Brain microvascular endothelial cell (primary cell): ENCODE results near the gene RFTN1.

Experiments
- DNase-seq: peaks from one replicate; pipeline ENCODE4 v3.0.0-alpha.2; 2020
- H3K27ac ChIP-seq: fragments of 250-450 bp; sonication (Bioruptor Pico); 2 replicates; pipeline ENCODE4 v1.5.1; 2020; ENCODE audit warnings: mild to moderate bottlenecking, moderate library complexity
- H3K27me3 ChIP-seq: fragments of 250-450 bp; sonication (Bioruptor Pico); replicated peaks from 2 replicates; pipeline ENCODE4 v1.5.1; 2020; ENCODE audit warnings: mild to moderate bottlenecking
- H3K36me3 ChIP-seq: fragments of 250-450 bp; sonication (Bioruptor Pico); replicated peaks from 2 replicates; pipeline ENCODE4 v1.5.1; 2020; ENCODE audit warnings: mild to moderate bottlenecking
- H3K4me3 ChIP-seq: 2 replicates; pipeline ENCODE4 v1.5.1; 2011; ENCODE audit warnings: low read depth, mild to moderate bottlenecking, control low read depth, low read length, moderate library complexity
- CTCF ChIP-seq: IDR thresholded peaks from 2 replicates; pipeline ENCODE4 v1.5.1; 2011; ENCODE audit warnings: low read depth, mild to moderate bottlenecking, moderate library complexity, low read length, control low read depth, inconsistent platforms; ENCODE audit errors: missing control alignments
- in situ Hi-C: cut with HindIII; loops from 2 replicates; pipeline ENCODE4 v1.10.0; 2017; ENCODE audit warnings: low sequenced_read_pairs, low pct_ligation_motif_present

Gene RFTN1

DNA sequence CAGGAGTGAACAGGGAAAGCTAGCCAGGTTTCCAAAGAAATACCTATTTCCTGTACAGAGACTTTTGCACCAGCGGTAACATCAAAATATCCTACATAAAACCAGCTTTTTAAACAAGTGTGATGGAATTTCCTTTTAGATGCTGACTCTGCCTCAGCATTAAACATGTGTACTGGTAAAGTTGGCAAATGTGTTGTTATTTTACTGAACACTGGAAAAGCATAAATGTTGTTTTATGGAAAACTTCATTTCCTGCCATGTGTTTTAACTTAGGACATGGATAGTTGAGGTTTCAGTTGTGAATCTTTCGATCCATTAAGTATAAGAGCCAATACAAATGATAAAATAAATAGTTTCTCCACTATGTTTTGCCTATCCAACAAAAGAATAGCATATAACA, 232.8 kb downstream of the RFTN1 start:
- no peak overlapping the region for H3K27ac ChIP-seq

GRCh38 chr3:16279010-16279801, 234.3 kb downstream of the RFTN1 start:
- no peak overlapping the region for H3K27ac ChIP-seq
- H3K36me3 ChIP-seq: no peaks in the 10 kb centered on the region
- in situ Hi-C loops: loop anchor here (10.0 kb wide), 1 partner anchor 266 kb away; no protein-coding TSS in a partner anchor
- DNase-seq: no peak
- H3K27me3 ChIP-seq: no peaks in the 10 kb centered on the region
- no peak overlapping the region for H3K4me3 ChIP-seq
- no peak for TF ChIP-seq CTCF

More for the DNA sequence above, 232.8 kb downstream of the RFTN1 start:
- no peaks in the 10 kb centered on the region for H3K36me3 ChIP-seq
- no peak for TF ChIP-seq CTCF
- H3K27me3 ChIP-seq: no peaks in the 10 kb centered on the region
- DNase-seq: no peak
- in situ Hi-C loops: no loop called here
- no peak overlapping the region for H3K4me3 ChIP-seq

GRCh38 chr3:16277471-16277870, 236.0 kb downstream of the RFTN1 start:
- Histone ChIP-seq H3K27ac (no peak overlapping the region), H3K36me3 (no peaks in the 10 kb centered on the region), H3K4me3 (no peak overlapping the region), H3K27me3 (no peaks in the 10 kb centered on the region)
- in situ Hi-C loops: loop anchor here (10.0 kb wide), 1 partner anchor 267 kb away; no protein-coding TSS in a partner anchor
- TF ChIP-seq CTCF: no peak
- no peak for DNase-seq

GRCh38 chr3:16273867-16274266, 239.6 kb downstream of the RFTN1 start:
- H3K27ac ChIP-seq: no peak overlapping the region
- in situ Hi-C loops: loop anchor here (10.0 kb wide), 1 partner anchor 271 kb away; no protein-coding TSS in a partner anchor
- no peak for TF ChIP-seq CTCF
- no peaks in the 10 kb centered on the region for H3K27me3 ChIP-seq
- peaks cover 5% of the 10 kb centered on the region for H3K36me3 ChIP-seq
- H3K4me3 ChIP-seq: no peak overlapping the region
- no peak for DNase-seq

DNA sequence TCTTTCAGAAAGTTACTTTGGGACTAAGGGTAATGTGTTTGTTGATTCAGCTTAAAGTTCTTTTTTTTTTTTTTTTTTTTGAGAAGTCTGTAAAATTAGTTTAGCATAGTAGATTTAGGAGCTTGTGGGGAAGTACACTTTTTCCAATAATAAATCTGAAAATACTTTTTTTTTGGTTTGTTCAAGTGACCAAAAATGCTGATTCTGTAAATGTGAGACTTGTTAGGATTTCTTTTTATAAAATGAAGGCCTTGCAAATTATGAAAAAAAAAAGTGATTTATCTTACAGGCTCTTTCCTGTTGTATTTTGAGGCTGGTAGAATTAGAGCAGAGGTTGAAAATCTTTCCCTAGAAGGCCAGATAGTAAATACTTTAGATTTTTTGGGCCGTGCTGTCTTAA, 240.9 kb downstream of the RFTN1 start:
- Histone ChIP-seq H3K27me3 (no peaks in the 10 kb centered on the region), H3K27ac (no peak overlapping the region), H3K4me3 (no peak overlapping the region), H3K36me3 (peaks cover 5% of the 10 kb centered on the region)
- no peak for DNase-seq
- TF ChIP-seq CTCF: no peak
- in situ Hi-C loops: loop anchor here (10.0 kb wide), 1 partner anchor 272 kb away; no protein-coding TSS in a partner anchor

DNA sequence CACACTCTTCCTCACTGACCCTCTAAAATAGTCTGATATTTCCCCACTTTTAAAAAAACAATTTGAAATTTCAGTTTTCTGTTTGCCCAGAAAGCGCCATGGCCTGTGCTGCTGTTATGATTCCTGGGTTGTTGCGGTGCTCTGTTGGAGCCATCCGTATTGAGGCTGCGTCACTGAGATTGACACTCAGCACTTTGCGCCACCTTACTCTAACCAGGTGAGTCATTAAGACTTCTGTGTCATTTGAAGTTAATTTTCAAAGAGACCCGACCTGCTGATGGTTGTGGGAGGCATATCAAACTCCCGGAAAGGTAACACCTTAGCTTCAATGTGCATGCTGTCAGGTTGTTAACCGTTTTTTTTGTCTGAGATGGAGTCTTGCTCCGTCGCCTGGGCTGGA, 242.6 kb downstream of the RFTN1 start:
- Histone ChIP-seq H3K27me3 (no peaks in the 10 kb centered on the region), H3K36me3 (peaks cover 5% of the 10 kb centered on the region), H3K4me3 (no peak overlapping the region), H3K27ac (no peak overlapping the region)
- DNase-seq: no peak
- TF ChIP-seq CTCF: no peak
- in situ Hi-C loops: loop anchor here (10.0 kb wide), 1 partner anchor 274 kb away; no protein-coding TSS in a partner anchor
